ENCODE results near the gene GPR17.

The GPR17 gene

GRCh38 chr2:127658146-127658545 is 12.2 kb downstream of the GPR17 start:
- TF ChIP-seq CTCF (conservative IDR thresholded peaks at IDR 0.05; ENCODE audit: low read depth, low read length) = no peak
- H3K4me3 ChIP-seq (ENCODE audit: low read length) = no peak overlapping the region
- no peak for DNase-seq (ENCODE audit: low read depth)

- no peak for DNase-seq (ENCODE audit: low read depth)
- no peak for TF ChIP-seq CTCF (conservative IDR thresholded peaks at IDR 0.05; ENCODE audit: low read depth, low read length)
- no peak overlapping the region for H3K4me3 ChIP-seq (ENCODE audit: low read length)
Measured at GRCh38 chr2:127658641-127659407, 12.9 kb downstream of the GPR17 start.

- no peak for DNase-seq (ENCODE audit: low read depth)
- no peak overlapping the region for H3K4me3 ChIP-seq (ENCODE audit: low read length)
- TF ChIP-seq CTCF (conservative IDR thresholded peaks at IDR 0.05; ENCODE audit: low read depth, low read length) = no peak
Measured at GRCh38 chr2:127659408-127660290, 13.7 kb downstream of the GPR17 start.

DNA sequence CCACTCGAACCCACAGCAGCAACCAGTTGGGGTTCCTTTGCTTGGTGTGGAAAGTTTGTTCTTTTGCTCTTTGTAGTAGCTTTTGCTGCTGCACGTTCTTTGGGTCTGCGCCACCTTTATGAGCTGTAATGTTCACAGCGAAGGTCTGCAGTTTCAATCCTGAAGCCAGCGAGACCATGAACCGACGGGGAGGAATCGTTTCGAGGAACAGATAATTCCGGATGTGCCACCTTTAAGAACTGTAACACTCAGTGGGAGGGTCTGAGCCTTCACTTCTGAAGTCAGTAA is 14.3 kb downstream of the GPR17 start:
- no peak overlapping the region for H3K4me3 ChIP-seq (ENCODE audit: low read length)
- no peak for TF ChIP-seq CTCF (conservative IDR thresholded peaks at IDR 0.05; ENCODE audit: low read depth, low read length)
- DNase-seq (ENCODE audit: low read depth) = no peak

- DNase-seq (ENCODE audit: low read depth) = no peak
- no peak for TF ChIP-seq CTCF (conservative IDR thresholded peaks at IDR 0.05; ENCODE audit: low read depth, low read length)
- no peak overlapping the region for H3K4me3 ChIP-seq (ENCODE audit: low read length)
Measured at GRCh38 chr2:127661072-127661649, 15.2 kb downstream of the GPR17 start.

GRCh38 chr2:127661949-127662510 is 16.1 kb downstream of the GPR17 start:
- DNase-seq (ENCODE audit: low read depth) = no peak
- no peak for TF ChIP-seq CTCF (conservative IDR thresholded peaks at IDR 0.05; ENCODE audit: low read depth, low read length)

More at GRCh38 chr2:127661949-127662510, 16.1 kb downstream of the GPR17 start:
- no peak overlapping the region for H3K4me3 ChIP-seq (ENCODE audit: low read length)
